HG03439 (cell line): ENCODE measurements around the gene MAT2B.

Source experiments
- ATAC-seq: cut with Tn5 transposase; IDR thresholded peaks from one replicate; pipeline ENCODE4 v1.9.1; 2021; ENCODE audit warnings: mild to moderate bottlenecking, moderate library complexity; ENCODE audit not compliant: unreplicated experiment

MAT2B gene

DNA sequence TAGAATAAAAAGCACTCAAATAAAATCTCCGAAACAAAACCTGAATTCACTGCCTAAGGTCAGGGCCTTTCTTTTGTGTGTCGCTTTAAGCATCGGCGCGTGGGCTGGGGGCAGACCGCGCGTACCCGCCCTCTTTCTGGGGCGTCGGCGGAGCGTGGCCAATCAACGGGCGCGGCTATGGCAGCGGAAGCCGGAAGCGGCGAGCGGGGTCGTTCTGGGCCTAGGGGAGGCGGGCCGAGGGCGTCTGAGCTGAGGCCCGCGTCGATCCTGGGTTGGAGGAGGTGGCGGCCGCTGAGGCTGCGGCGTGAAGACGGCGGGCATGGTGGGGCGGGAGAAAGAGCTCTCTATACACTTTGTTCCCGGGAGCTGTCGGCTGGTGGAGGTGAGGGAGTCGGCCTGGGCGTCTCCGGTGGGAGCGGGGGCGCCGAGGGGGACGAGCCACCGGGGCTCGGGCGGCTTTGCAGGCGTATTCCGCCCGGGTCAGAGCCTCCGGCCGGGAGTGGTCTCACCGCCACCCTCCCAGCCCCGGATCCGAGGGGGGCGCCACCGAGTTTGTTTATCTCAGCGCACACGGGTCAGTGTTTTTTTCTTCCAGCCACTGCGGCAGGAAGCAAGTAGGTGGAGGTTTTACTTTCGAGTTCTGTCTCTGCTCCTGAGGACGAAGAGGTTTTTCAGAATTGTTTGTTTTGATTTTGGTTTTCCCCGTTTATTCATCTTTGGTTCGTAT lies at the start of gene MAT2B:
Gene MAT2B (plus strand): TSS at position 252 of the 727 bp plus-strand sequence. CDS start 68 bp downstream, at position 320.
- ATAC-seq = peak; percentile 90

DNA sequence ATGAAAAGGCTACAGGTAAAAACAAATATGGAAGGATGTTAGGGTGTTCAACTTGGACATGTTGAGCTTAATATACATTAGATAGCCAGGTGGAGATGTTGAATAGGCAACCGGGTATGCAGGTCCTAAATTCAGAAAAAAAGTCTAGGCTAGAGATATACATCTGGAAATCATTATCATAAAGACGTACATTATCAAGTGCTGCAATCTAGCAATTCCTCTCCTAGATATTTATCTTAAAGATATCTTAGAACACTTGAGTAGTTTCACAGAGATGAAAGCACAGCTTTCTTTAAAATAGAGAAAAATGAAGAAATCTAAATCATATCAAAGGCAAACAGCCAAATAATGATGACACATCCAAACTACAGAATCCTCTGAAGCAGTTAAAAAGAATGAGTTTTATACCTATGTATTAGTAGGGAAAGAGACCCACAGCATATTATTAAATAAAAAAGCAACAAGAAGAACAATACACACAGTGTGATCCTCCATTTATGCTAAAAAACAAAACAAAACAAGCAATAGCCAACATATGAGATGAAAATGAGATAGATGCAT lies 49.3 kb upstream of the MAT2B start:
- no peak for ATAC-seq

DNA sequence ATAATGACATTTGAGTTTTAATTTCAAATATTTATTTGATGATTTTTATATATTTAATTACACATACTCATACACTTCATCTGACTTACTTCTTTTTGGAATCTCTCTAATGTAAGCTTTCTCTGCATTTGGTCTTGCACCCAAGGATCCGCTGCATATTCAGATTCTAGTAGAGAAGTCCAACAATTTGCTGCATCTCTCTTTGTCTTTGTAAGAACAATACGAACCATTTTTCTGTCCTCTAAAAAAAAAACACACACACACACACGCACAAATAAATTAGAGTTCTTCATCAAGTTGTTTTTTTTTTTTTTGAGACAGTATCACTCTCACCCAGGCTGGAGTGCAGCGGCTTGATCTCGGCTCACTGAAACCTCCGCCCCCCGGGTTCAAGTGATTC lies 48.6 kb upstream of the MAT2B start:
- no peak for ATAC-seq

DNA sequence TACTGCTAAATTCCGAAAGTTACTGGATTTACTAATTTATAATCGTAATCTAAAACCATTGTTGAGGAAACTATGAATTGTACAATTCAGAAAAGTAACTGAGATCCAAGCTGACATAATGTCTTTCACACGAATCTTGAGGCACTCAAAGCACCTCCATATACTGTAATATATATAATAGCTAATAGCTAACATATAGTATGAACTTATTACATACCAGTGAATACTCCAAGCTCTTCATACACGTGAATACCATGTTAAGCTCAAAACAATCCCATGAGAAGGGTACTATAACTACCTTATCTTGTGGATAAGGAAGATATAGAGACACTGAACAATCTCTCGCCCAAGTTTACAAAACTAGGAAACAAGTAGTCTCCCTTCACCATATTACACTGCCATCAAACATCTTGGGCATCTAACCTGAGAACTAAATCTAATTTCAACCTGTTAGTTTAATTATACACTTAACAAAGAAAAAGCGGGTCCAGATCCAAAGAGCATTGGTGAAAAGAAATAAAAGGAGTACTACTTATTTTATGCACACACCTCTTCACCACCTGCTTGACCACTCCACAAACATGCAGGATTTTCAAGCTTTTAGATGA lies 46.5 kb upstream of the MAT2B start:
- no peak for ATAC-seq

DNA sequence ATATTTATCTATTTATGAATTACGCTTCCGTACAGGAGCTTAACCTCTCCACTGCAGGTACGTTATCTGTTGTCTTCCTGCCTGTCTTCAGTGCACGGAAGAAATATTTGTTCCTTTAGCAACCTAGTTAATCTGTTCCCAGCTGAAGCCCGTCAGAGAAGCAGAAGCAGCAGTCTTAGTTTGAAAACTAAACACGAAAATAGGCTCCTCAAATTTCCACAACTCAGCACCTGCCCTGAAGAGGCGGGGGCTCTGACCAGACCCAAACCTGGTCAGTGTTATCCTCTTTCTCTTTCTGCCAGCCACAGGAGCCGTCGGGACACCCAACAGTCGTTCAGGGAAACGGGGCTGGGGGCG lies 46.0 kb upstream of the MAT2B start:
- ATAC-seq = peak; percentile 2

DNA sequence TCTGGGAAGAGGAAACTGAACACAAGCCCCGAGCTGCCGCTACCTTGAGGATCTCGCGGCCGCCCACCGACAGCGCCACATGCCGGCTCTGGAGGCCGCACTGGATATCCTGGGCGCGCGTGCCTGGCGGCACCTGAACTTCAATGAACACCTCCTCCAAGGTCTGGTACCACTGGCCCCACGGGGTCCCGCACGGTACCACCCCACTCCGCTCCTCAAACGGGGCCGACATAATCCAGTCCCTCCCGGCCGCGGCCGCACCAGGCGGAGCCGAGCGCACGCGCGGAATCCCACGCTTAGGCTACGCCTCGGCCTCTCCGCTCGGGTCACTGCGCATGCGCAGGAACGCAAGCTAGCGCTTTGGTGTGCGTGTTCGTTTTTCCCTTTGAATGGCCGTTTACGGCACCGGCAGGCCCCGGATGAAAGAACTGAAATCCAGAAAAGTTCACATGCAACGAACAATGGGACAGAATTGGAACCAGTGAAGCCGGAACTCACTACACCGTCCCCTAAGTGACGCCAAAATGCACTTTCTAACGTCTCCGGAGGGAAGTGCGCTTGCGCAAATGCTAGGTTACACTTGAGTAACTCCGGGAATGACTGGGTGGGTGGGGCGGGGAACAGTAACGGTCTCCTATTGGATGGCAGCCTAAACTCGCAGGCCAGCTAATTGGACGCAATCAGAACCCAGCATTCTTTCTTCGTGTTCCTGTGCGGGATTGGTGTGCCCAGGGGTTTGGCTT lies 45.4 kb upstream of the MAT2B start, which contains the start of gene NUDCD2:
Gene NUDCD2 (minus strand): TSS at position 284 of the 743 bp plus-strand sequence. CDS start 52 bp downstream, at position 232.
- peak; percentile 81 for ATAC-seq

DNA sequence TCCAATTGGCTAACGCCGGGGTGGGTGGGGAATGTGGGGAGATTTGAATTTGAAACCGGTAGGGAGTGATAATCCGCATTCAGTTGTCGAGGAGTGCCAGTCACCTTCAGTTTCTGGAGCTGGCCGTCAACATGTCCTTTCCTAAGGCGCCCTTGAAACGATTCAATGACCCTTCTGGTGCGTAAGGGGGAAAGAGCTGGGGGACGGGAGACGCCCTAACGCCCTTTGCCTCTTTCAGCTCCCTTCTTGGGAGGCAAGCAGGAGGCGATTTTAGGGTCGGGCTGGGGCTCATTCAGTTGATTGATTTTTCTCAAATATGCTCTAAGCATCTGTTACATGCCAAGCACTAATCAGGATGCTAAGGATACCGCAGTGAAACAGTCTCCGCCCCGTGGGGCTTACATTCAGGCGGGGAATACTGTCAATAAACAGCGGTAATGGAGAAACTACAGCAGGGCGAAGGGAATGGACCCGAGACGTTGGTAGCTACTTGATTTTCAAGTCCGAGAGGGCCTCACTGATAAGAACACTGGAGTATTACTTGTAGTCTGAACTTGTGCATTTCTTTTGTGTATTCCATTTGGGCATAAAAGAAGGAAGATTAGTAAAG lies 44.8 kb upstream of the MAT2B start, which contains the start of gene HMMR:
Gene HMMR (plus strand): TSS at position 71 of the 610 bp plus-strand sequence. CDS start 61 bp downstream, at position 132.
- ATAC-seq = no peak

DNA sequence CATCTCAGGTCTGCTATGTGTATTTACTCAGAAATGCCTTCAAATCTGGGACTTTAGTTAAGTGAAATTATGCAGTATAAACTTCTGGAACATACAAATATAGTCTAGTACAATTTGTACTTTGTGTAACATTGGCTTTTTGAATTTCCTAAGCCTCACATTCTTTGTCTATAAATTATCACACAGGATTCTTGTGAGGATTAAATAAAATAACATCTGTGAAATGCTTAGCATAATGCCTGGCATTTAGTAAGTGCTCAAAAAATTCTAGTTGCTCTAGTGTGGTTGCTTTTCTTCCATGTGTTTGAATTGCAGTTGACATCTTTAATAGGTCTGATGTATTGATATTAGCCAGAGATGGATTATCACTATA lies 42.4 kb upstream of the MAT2B start:
- ATAC-seq = no peak

DNA sequence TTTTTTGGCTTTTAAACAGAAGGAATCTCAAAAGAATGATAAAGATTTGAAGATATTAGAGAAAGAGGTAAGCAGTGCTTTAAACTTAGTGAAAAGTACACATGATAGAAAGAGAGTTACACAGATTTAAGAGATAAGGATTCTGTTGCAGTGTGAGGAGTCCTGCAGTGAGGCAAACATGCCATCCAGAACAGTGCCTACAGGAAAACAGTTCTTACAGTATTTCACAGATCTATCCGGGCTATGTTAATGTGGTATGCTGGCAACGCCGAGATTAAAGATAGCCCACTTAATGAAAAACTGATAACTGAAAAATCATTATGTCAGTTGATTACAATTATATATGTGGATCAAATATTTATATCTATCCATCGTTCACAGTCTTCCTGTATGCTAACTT lies 37.7 kb upstream of the MAT2B start:
- ATAC-seq = no peak

DNA sequence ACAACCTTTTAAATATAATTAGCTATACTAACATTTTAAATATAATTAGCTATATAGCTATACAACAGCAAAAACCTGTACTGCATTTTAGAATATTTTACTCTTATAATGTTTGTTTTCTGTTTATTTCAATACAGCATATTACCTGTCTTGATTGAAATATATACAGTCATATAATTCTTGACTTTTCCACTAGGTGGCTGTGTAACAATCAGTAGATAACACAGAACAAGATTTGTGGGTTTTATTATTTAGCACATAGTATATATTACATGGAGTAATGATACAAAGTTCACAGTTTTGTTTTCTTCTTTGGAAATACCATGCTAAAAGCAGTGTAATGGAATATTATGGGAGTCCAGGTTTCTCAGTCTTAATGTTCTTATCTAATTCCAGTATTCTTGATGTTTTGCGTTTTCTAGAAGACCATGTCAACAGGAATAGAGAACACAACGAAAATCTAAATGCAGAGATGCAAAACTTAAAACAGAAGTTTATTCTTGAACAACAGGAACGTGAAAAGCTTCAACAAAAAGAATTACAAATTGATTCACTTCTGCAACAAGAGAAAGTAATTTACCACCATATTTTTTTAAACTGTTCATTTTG lies 31.7 kb upstream of the MAT2B start:
- ATAC-seq = peak; percentile 62

DNA sequence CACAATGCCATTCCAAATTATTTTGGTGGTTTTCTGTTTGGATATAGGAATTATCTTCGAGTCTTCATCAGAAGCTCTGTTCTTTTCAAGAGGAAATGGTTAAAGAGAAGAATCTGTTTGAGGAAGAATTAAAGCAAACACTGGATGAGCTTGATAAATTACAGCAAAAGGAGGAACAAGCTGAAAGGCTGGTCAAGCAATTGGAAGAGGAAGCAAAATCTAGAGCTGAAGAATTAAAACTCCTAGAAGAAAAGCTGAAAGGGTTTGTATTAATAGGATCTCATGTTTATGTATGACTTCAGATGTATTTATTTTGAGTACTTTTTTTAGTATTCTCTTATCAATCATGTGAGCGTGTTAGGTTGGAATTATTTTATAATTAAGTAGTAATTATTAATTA lies 30.0 kb upstream of the MAT2B start:
- ATAC-seq = no peak

DNA sequence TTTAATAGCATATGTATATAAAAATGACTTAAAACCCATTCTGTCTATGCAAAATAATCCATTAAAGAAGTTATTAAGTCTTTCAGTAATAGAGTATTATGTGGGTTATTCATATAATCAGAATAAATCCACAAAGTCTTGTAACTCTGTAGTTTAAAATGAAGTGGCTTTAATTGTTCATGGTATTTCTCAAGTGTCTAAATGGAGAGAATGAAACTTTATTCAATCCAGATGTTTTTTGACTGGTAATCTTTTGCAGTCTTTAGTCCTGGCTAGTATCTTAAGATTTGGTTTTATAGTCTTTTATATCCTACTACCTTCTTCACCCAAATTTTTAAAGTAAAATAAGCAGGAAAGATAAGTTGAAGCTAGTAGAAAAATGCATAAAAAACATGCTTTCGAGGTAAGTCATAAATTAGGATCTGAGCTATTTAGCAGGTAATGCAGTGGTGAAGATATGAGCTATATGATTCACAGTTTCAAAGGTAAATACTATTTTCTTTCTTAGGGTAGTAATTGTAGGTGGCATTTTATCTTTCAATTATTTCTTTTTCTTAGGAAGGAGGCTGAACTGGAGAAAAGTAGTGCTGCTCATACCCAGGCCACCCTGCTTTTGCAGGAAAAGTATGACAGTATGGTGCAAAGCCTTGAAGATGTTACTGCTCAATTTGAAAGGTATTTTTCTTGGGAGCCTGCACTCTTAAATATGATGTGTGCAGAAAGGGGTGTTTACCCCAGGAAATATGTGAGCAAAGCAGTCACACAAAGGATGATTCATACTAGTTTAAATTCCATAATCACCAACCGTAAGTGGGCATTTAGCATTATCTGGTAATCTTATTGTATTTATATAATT lies 27.1 kb upstream of the MAT2B start:
- ATAC-seq = no peak

DNA sequence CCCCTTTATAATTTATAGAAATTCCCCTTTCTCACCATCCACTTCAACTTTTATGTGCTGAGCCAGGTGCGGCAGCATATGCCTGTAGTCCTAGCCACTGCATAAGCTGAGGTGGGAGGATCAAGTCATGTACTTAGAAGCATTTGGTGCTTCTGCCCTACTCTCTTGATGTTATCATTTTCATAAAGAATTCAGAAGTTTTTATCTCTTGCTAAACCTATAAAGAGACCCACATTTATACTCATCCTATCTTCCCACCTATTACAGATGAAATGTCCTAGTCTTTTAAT lies 26.5 kb upstream of the MAT2B start:
- no peak for ATAC-seq

DNA sequence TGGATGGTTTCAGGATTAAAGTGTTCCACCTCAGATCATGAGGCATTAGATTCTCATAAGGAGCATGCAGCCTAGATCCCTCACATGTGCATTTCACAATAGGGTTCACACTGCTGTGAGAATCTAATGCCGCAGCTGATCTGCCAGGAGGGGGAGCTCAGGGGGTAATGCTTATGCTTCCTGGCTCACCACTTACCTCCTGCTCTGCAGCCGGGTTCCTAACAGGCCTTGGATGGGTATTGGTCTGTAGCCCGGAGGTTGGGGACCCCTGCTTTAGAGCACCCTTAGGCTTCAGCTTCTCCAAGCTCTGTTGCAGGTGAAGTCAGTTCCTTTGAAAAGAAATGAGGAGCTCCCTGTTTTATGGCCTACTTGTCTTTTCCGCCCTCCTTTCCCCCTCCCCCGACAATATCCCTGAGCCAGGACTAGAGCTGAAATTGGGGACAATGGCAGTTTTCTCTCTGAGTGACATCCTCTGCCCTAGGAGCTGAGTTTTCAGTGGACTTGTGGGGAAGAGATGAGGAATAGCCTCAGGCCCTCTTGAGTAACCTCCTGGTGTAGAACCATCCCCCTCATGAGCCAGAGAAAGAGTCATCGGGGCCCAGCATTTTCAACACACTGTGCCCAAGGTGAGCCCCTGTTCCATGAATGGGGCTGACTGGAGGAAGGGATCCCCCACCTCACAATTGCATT lies 16.2 kb upstream of the MAT2B start:
- no peak for ATAC-seq

DNA sequence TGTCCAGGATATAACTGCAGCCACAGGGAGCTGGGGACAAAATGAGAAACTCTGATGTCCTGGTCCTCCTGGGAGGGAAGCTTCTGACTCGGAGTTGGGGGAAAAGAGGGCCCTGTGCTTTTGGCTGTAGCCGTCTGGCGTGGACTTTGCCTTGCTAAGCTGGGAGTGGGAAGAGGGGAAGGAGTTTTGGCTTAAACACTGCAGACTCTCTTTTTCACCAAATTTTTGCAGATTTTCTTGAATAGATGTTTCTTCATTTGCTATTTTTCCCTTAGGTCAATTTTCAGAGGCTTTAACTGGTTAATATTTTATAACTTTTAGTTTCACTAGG lies 15.7 kb upstream of the MAT2B start:
- ATAC-seq = no peak

DNA sequence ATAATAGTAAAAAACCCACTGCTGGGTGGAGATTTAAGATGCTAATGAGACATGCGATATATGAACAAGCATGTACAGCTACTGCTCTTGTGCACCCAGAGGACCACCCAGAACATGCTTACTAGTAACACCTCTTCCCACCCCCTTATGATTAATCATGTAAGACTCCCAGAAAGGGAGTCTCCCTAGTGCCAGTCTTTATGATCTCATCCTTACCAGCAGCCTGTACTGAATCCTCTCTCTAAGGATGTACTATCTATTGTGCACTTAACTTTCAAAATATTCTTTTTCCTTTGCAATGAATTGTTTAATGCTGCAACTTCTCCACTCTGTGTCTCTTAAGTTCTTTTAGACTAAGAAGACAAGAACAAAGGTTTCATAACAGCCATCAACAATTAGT lies 9.1 kb upstream of the MAT2B start:
- ATAC-seq = no peak

DNA sequence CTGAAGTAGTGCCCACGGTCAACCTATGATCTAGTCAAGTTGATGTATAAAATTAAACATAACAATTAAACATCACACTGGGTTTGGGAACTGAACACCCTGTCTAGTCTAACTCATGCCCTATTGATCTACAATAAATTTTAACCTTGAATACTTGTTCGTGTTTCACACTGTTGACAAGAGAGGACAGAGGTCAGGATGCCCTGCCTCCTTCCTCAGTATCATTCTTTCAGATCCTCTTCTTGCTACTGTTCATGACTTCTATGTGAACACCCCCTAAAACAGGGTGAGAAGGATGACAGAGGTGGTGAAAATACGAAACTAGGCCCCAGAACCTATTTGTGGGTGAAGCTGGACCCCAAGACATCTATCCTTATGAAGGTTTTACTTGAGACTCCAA lies 8.1 kb upstream of the MAT2B start:
- no peak for ATAC-seq

DNA sequence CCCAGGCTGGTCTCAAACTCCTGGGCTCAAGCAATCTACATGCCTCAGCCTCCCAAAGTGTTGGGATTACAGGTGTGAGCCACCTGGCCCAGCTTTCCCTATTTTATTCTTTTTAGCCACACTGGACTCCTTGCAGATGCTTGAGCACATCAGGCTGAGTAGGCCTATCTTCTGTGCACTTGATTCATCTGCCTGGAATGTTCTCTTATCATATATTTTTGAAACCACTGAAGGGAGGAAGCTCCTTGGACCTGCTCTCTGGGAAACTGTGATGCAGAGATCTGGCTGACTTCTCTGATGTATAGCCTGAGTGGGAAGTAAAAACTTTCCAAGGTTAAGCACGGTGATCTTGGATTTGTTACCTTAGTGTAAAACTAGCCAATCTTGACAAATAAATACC lies 6.5 kb upstream of the MAT2B start:
- no peak for ATAC-seq

DNA sequence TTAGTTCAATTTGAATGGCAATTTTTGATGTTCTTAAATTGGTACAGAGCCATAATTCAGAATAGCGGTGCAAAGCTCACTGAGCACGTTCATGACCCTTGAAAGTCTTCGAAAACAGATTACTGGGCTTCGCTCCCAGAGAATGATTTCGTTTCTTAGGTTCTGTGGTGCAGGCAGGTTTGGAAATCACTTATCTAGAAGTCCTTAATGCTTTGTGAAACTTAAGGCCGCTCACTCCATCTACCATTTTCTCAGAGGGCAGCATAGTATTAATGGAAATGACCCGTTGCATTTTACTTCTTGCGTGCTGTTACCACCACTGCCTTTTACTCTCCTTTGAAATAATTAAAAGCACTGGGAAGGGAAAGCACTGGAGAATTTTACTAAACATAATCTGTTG lies 2.9 kb upstream of the MAT2B start:
- no peak for ATAC-seq
